Activated CD4-positive, alpha-beta T cell treated with anti-CD3 and anti-CD28 coated beads for 1 hour (primary cell): ENCODE results near the gene CHI3L2.

Source experiments
- DNase-seq: peaks from one replicate; pipeline ENCODE4 v3.0.0-alpha.2; 2020

The CHI3L2 gene

GRCh38 chr1:111221633-111222291 lies 5.8 kb upstream of the CHI3L2 start:
- no peak for DNase-seq

DNA sequence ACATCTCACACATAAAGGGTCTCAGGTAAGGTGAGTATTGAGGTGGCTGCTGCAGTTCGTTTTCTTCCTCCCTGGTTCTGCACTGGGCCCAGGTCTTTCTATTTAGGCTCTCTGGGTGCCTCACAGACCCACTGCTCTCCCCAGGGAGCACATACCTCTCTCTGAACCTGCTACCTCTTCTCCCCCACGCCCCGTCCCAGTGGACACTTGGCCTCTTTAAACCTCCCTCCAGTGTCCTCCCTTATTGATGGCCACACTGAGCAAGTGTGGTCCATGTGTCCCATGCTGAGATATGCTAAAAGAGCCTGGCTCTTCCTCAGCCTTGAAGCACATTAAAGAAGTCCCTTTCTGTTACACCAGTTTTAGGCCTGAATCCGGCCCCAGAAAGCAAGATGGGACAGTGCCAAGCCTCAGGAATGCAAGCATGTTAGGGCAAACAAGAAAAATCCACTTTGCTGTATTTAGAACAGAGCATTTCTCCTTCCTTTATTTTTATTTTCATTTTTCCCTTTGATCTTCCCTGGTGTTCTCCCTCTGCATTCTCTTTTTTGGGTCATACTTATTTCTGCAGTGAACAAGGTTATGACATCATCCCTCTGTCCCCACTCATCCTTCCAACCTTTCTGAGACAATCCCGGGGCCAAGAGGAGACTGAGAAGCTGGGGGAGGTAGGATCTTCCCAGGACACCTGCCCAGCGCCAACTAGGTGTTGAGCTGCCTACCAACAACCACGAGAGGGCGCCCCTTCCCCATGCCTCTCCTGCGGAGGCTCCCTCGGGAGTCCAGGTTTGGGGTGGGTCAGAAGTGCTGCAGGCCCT lies 5.0 kb upstream of the CHI3L2 start:
- DNase-seq, result peak; percentile 61

- DNase-seq, result no peak
Measured at GRCh38 chr1:111223126-111223685, 4.3 kb upstream of the CHI3L2 start.

DNA sequence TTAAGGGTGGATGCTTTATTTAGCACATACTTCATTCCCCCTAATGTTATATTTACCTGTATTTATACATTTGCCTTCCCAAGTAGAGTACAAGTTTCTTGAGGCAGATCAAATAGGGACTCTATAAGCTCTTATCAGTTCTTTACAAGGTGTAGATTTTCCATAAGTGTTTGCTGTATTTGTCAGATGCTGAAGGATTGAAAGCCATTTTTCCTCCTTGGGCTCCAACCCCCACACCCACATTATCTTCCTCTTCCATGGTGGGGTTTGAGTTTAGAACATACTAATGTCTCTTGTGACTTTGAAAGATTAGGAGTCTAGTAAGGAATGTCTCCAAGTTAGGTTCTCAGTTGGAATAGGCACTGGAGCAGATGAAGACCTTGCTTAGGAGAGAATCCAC lies 2.4 kb upstream of the CHI3L2 start:
- no peak for DNase-seq

DNA sequence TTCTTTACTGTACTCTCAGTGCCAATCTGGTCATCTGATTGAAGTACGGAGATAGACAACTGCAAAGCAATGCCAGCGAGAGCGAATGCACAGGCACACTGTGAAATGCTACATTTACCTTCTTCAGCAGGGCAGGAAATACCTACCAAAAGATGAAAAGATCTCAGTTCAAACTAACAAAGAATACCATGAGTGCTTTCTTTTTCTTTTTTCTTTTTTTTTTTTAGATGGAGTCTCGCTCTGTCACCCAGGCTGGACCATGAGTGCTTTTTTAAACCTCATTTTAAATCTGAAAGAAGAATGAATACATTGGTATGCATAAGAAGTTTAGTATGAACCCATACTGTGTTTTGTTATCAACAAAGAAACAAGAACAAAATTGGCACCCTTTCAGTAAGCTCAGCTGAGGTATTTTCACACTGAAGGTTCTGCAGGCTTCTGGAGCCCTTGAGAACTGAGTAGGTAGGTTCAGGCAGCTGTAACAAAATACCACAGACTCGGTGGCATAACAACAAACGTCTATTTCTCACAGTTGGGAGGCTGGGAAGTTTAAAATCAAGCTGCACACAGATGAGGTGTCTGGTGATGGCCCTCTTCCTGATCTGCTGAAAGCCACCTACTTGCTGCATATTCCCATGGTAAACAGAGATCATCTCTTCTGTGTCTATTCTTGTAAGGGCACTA lies 1.7 kb upstream of the CHI3L2 start:
- no peak for DNase-seq

DNA sequence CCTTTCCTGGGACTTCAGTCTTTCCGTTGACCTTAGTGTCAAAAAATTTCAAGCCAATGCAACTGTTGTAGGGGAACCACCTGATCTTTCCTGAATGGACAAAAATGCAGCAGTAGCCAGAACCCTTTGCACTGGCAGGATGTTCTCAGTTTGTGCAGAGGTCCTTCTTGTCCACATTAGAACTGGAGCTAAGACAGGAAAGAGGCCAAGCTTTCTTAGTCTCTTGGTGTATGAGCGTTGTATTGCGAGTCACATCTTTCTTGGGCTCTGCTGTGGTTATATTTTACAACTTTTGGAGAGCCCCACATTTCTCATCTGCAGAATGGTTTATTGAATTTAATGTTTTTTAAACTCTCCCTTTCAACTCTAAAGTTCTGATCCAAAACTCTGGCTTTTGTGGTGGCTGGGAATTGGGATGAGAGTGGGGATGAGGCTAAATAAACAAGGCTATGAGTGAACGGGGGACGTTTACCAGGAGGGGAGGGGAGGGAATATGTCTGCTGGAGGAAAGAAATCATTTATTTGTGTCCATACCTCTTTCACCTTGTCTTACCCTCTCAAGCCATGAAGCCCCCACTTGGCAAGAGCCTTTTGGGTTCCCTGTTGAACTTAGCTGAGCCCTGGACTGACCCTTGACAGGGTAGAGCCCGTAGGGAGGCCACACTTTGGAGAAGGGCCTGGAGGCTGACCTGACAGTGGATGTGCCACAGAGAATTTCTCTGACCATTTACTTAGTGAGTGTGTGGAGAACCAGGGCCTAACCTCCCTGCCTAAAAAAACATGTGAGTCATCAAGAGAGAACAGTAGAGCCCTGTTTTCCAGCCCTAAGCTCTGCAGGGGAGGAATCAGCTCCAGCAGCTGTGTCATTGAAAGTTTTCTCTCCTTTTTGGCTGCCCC lies 586 bp downstream of the CHI3L2 start:
- no peak for DNase-seq

DNA sequence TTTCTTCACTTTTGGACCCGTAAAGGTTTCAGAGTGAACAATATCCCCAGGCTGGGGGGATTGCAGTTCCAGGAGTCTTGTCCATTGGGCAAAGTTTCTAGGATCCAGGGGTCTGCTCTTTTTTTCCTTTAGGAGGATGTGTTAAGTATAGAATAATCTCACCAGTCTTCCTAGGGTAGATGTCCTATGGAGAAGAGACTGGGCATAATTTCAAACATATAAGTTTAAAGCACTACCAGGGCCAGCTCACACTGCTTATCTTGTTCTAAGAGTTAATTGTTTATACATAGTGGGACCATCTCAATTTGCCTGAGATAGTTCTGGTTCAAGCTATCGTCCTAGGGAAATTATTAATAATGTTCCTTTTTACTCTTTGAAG lies 1.2 kb downstream of the CHI3L2 start:
- DNase-seq, result no peak

DNA sequence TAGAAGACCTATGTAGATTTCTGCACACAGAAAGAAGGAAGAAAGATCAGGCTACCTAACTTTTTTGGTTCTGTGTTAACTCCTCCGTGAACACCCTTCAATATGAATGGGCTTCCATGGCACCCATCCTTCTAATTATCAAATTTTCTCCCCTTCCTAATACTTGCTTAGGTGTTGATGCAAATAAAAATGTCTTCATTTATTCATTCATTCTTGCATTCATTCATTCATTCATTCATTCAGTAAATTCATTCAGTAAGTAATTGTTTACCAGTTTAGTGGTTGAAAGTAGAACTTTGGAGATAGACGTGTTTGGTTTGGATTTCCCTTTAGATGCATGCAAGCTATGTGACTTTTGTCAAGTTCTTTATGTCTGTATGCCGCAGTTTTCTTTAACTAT lies 4.6 kb downstream of the CHI3L2 start:
- no peak for DNase-seq

DNA sequence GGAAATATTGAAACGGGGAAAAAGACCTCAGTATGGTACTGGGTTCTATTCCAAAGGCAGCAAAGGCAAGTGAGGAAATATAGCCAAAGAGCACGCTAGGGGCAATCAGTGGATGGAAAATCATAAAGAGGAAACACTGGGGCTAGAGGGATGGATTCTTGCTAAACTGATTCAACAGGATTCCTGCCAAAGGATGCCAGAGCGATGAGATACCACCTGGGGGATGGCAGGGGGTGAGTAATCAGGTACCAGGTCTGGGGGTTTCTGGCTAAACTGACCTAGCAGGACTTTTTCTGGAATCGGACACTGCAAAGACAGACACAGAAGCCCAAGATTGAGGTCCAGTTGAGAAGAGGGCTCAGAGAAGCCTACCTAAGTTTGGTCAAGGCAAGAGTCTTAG lies 6.7 kb downstream of the CHI3L2 start:
- no peak for DNase-seq

- no peak for DNase-seq
Measured at GRCh38 chr1:111234866-111235265, 7.4 kb downstream of the CHI3L2 start.

GRCh38 chr1:111236379-111236778 lies 8.9 kb downstream of the CHI3L2 start:
- DNase-seq, result no peak

- no peak for DNase-seq
Measured at GRCh38 chr1:111236806-111237205, 9.3 kb downstream of the CHI3L2 start.

DNA sequence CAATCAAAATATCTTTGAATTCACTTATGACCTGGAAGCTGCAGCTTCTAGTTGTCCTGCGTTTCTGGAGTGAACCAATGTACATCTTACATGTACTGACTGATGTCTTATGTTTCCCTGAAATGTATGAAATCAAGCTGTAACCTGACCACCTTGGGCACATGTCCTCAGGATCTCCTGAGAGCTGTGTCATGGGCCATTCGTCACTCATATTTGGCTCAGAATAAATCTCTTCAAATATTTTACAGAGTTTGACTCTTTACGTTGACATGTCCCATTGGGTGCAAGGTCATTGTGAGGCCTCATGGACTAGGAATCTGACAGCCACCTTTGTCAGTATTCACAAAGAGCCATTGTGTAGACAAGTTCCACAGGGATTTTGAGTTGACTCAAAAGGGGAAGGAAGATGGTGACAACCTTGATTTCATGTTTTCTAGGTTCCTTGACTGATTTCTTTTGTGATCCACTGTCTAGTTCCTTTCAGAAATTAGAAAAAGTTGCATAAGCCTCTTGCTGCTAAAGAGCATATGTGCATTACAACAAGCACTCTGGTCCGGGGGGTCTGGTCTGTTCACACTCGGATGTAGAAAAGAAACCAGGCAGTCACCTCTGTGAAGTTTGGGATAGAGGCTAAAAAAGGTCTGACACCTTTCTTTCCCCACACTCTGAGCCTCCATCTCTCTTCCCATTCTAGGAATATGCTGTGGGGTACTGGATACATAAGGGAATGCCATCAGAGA lies 10.7 kb downstream of the CHI3L2 start:
- no peak for DNase-seq

GRCh38 chr1:111241797-111242196 lies 14.3 kb downstream of the CHI3L2 start:
- DNase-seq, result no peak

GRCh38 chr1:111242805-111243523 lies 15.5 kb downstream of the CHI3L2 start:
- no peak for DNase-seq

DNA sequence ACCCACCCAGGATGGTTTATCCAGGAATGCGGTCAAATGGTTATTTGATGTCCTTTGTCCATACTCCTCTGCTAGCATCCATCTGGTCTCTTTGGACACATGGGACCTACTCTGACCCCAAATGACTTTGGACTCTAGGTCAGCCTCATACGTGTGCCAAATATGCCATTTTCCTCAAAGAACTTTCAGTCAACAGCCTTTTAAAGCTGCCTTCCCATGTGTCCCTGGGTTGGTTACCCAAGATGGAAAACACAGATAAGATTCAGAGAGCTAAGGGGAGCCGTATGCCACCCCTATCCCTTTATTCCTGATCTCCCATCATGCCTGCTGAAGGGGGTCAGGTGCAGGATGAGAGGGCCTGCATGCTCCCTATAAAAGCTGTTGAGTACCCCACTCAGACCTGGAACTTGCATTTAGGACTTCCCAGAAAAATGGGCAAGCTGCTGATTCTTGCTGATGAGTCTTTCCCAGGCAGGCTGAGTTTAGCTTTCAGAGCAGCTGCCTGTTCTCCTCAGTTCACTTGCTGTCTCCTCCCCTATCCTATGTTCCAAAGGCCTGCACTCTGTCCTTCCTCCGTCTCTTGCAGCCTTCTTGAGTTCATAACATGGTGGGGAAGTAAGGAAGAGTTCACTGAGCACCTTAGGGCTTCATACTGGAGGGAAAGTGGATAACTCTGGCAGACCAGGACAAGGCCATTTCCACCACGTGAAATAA lies 19.8 kb downstream of the CHI3L2 start:
- no peak for DNase-seq

GRCh38 chr1:111249960-111250359 lies 22.4 kb downstream of the CHI3L2 start:
- no peak for DNase-seq

- DNase-seq, result no peak
Measured at GRCh38 chr1:111251570-111251969, 24.1 kb downstream of the CHI3L2 start.

GRCh38 chr1:111252786-111253185 lies 25.3 kb downstream of the CHI3L2 start:
- no peak for DNase-seq

GRCh38 chr1:111253876-111254275 lies 26.4 kb downstream of the CHI3L2 start:
- DNase-seq, result no peak
